ENCODE results near the gene CCDC24. TPM values are rescaled to one million over a fixed set of nuclear protein-coding genes. Genes with fewer than 3 reads are reported as not detected.

CCDC24 gene
- polyA plus RNA-seq, 3 donors = 1.1 to 3.0 (median 1.9) TPM

GRCh38 chr1:44038876-44039657 is 47.7 kb downstream of the CCDC24 start:
- Mint-ChIP-seq H3K4me3 (no peak overlapping the region), H3K27ac (no peak overlapping the region), H3K27me3 (ENCODE audit: low read depth in 3 of 3) (peaks cover 0 to 8% (median 3%) of the 10 kb centered on the region in 3 donors), H3K4me1 (peaks cover 7% of the 10 kb centered on the region), H3K9me3 (no peaks in the 10 kb centered on the region), H3K36me3 (no peaks in the 10 kb centered on the region)
- no peak overlapping the region for H3K4me2 ChIP-seq (replicated peaks; ENCODE audit: extremely low read depth, low read length, poor library complexity, severe bottlenecking)
- no peaks in the 10 kb centered on the region for H3K4me1 ChIP-seq (ENCODE audit: control insufficient read depth in 1 of 2, insufficient read depth in 2 of 2, low read length in 2 of 2)
- no peaks in the 10 kb centered on the region for H3K9me3 ChIP-seq (replicated peaks in 1 of 2; ENCODE audit: control insufficient read depth in 1 of 2, insufficient read depth in 1 of 2, low read length in 2 of 2)
- no peaks in the 10 kb centered on the region for H4K20me1 ChIP-seq (ENCODE audit: insufficient read depth, low read length)
- WGBS (ENCODE audit: insufficient coverage) = no CpG with 5 or more reads among the region's 2 CpGs
- H3K4me3 ChIP-seq (replicated peaks in 1 of 3; ENCODE audit: low read depth in 2 of 3, low read length in 3 of 3) = no peak overlapping the region
- no peak overlapping the region for H3K9ac ChIP-seq (ENCODE audit: insufficient read depth, low read length, poor library complexity, severe bottlenecking)
- no peak for DNase-seq
- intact Hi-C loops (cut with micrococcal nuclease) = loop anchor here in 1 of 2 donors (10.0 kb wide), 1 partner anchor 274 kb away; no protein-coding TSS in a partner anchor
- no peaks in the 10 kb centered on the region for H3K36me3 ChIP-seq (replicated peaks in 1 of 2; ENCODE audit: control insufficient read depth in 1 of 2, insufficient read depth in 2 of 2, low read length in 2 of 2)
- no peak overlapping the region for H2AFZ ChIP-seq (ENCODE audit: insufficient read depth, low read depth, low read length, poor library complexity, severe bottlenecking)
- no peak for TF ChIP-seq CTCF (IDR thresholded peaks at IDR 0.05)
- H3K79me2 ChIP-seq (ENCODE audit: insufficient read depth, low read length) = no peaks in the 10 kb centered on the region
- H3K27ac ChIP-seq (ENCODE audit: low read depth in 1 of 2, low read length in 2 of 2) = no peak overlapping the region
- H3K27me3 ChIP-seq (ENCODE audit: control insufficient read depth in 2 of 2, insufficient read depth in 2 of 2, low read length in 2 of 2) = no peaks in the 10 kb centered on the region

GRCh38 chr1:44040418-44040817 is 49.0 kb downstream of the CCDC24 start:
- Histone ChIP-seq H4K20me1 (ENCODE audit: insufficient read depth, low read length) (no peaks in the 10 kb centered on the region), H3K27me3 (ENCODE audit: control insufficient read depth in 2 of 2, insufficient read depth in 2 of 2, low read length in 2 of 2) (no peaks in the 10 kb centered on the region), H2AFZ (ENCODE audit: insufficient read depth, low read depth, low read length, poor library complexity, severe bottlenecking) (no peak overlapping the region), H3K4me1 (ENCODE audit: control insufficient read depth in 1 of 2, insufficient read depth in 2 of 2, low read length in 2 of 2) (no peaks in the 10 kb centered on the region), H3K9me3 (replicated peaks in 1 of 2; ENCODE audit: control insufficient read depth in 1 of 2, insufficient read depth in 1 of 2, low read length in 2 of 2) (no peaks in the 10 kb centered on the region), H3K4me3 (replicated peaks in 1 of 3; ENCODE audit: low read depth in 2 of 3, low read length in 3 of 3) (no peak overlapping the region), H3K27ac (ENCODE audit: low read depth in 1 of 2, low read length in 2 of 2) (no peak overlapping the region), H3K4me2 (replicated peaks; ENCODE audit: extremely low read depth, low read length, poor library complexity, severe bottlenecking) (no peak overlapping the region), H3K36me3 (replicated peaks in 1 of 2; ENCODE audit: control insufficient read depth in 1 of 2, insufficient read depth in 2 of 2, low read length in 2 of 2) (no peaks in the 10 kb centered on the region), H3K9ac (ENCODE audit: insufficient read depth, low read length, poor library complexity, severe bottlenecking) (no peak overlapping the region), H3K79me2 (ENCODE audit: insufficient read depth, low read length) (no peaks in the 10 kb centered on the region)
- Mint-ChIP-seq H3K4me3 (no peak overlapping the region), H3K4me1 (peaks cover 7% of the 10 kb centered on the region), H3K9me3 (no peaks in the 10 kb centered on the region), H3K27me3 (ENCODE audit: low read depth in 3 of 3) (peaks cover 0 to 8% (median 3%) of the 10 kb centered on the region in 3 donors), H3K36me3 (no peaks in the 10 kb centered on the region), H3K27ac (no peak overlapping the region)
- no CpG with 5 or more reads among the region's 2 CpGs for WGBS (ENCODE audit: insufficient coverage)
- intact Hi-C loops (cut with micrococcal nuclease) = loop anchor here in 1 of 2 donors (10.0 kb wide), 1 partner anchor 516 kb away; no protein-coding TSS in a partner anchor
- DNase-seq = peak in 1 of 3 donors; percentile 8
- no peak for TF ChIP-seq CTCF (IDR thresholded peaks at IDR 0.05)

Measured in CD14-positive monocyte (primary cell).